Measurements from ENCODE around the gene OPRM1. TPM values are rescaled to one million over a fixed set of nuclear protein-coding genes. Genes with fewer than 3 reads are reported as not detected.

Gene OPRM1
- total RNA-seq, 1 experiment from 2014 or later: not detected

DNA sequence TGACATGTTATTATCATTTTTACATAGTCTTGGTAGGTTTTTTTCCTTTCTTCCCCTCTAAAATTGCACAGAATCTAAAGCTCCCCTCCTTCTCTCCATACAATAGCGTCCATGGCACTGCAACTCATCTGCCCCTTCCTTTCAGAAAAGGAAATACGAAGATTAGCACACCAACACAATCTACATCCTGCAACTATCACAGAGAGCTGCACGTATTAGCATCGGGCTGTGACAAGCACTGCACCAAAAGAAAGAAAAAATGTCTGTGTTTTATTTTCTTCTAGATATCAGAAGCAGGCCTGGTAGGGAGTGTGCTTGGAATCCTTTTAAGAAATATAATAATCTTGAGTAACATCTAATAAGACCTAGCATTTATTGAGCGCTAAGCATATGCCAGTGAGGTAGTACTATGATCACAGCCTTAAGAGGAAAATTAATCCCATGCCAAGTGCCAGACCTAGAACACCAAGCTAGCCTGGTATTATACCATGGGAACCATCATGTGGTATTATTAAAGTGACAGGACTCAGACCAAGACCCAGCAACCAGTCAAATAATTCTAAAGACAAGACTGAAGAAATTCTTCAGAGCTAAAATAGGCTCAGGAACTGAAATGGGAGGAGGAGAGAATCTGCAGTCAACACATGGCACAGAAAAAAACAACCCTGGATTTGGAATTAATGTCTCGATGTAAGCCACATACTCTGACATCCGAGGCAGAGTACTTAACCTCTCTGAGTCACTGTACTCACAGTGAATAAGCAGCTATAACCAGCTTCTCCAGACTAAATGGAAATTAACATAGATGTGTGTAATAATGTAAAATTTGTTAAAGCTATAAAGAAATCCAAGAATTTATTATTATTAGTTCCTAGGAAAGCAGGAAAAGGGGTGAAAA, 193.2 kb downstream of the OPRM1 start (continued):
- TF ChIP-seq, protein P1, sequence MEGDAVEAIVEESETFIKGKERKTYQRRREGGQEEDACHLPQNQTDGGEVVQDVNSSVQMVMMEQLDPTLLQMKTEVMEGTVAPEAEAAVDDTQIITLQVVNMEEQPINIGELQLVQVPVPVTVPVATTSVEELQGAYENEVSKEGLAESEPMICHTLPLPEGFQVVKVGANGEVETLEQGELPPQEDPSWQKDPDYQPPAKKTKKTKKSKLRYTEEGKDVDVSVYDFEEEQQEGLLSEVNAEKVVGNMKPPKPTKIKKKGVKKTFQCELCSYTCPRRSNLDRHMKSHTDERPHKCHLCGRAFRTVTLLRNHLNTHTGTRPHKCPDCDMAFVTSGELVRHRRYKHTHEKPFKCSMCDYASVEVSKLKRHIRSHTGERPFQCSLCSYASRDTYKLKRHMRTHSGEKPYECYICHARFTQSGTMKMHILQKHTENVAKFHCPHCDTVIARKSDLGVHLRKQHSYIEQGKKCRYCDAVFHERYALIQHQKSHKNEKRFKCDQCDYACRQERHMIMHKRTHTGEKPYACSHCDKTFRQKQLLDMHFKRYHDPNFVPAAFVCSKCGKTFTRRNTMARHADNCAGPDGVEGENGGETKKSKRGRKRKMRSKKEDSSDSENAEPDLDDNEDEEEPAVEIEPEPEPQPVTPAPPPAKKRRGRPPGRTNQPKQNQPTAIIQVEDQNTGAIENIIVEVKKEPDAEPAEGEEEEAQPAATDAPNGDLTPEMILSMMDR (IDR thresholded peaks at IDR 0.05): no peak

DNA sequence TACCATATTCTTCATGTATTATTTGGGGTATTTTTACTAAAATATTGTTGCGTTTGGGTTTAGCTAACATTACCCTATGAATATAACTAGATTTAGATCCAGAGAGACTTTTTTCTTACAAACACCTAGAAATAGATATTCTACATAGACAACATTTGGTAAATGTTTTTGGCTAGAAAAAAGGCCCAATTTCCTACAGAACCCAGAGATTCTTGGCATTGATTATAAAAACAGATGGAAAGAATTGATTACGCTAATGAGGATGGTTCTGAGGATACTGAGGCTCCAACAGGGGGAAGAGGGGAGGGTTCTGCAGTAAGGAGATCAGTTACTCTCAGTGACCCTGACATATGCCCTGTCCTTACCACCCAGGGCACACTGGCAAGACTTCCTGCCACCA, 194.3 kb downstream of the OPRM1 start:
- H3K36me3 ChIP-seq (ENCODE audit: control insufficient read depth, insufficient read depth, low read length): no peaks in the 10 kb centered on the region
- peaks cover 6% of the 10 kb centered on the region; the same call in 1 of the 2 replicates for H3K4me1 ChIP-seq (ENCODE audit: control insufficient read depth, insufficient read depth, low read length)
- no peak for DNase-seq (ENCODE audit: low read depth, low spot score)
- no peak overlapping the region for H3K4me3 ChIP-seq (ENCODE audit: low read depth in 2 of 2, low read length in 2 of 2)
- POLR2A ChIA-PET: interaction anchor here (0.5 kb wide), 1 partner anchor 258 kb away, joined by 3 read pairs; no protein-coding TSS in a partner anchor
- H3K27me3 ChIP-seq (ENCODE audit: control insufficient read depth, insufficient read depth, low read length): no peaks in the 10 kb centered on the region
- CTCF ChIA-PET: no interaction called here
- no peaks in the 10 kb centered on the region for H3K9me3 ChIP-seq (ENCODE audit: control insufficient read depth, insufficient read depth, low read depth, low read length)
- TF ChIP-seq TCF7L2 (IDR thresholded peaks at IDR 0.05; ENCODE audit: low read depth, low read length) (no peak), POLR2AphosphoS5 (IDR thresholded peaks at IDR 0.05; ENCODE audit: low read depth, low read length) (no peak), SIN3A (IDR thresholded peaks at IDR 0.05; ENCODE audit: borderline replicate concordance, insufficient read depth, low read depth, low read length) (no peak)
- TF ChIP-seq, protein P2, sequence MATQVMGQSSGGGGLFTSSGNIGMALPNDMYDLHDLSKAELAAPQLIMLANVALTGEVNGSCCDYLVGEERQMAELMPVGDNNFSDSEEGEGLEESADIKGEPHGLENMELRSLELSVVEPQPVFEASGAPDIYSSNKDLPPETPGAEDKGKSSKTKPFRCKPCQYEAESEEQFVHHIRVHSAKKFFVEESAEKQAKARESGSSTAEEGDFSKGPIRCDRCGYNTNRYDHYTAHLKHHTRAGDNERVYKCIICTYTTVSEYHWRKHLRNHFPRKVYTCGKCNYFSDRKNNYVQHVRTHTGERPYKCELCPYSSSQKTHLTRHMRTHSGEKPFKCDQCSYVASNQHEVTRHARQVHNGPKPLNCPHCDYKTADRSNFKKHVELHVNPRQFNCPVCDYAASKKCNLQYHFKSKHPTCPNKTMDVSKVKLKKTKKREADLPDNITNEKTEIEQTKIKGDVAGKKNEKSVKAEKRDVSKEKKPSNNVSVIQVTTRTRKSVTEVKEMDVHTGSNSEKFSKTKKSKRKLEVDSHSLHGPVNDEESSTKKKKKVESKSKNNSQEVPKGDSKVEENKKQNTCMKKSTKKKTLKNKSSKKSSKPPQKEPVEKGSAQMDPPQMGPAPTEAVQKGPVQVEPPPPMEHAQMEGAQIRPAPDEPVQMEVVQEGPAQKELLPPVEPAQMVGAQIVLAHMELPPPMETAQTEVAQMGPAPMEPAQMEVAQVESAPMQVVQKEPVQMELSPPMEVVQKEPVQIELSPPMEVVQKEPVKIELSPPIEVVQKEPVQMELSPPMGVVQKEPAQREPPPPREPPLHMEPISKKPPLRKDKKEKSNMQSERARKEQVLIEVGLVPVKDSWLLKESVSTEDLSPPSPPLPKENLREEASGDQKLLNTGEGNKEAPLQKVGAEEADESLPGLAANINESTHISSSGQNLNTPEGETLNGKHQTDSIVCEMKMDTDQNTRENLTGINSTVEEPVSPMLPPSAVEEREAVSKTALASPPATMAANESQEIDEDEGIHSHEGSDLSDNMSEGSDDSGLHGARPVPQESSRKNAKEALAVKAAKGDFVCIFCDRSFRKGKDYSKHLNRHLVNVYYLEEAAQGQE (IDR thresholded peaks at IDR 0.05; ENCODE audit: insufficient read depth in 1 of 2, low read depth in 2 of 2, low read length in 1 of 2): no peak
- TF ChIP-seq, protein P1 (IDR thresholded peaks at IDR 0.05): no peak
- in situ Hi-C loops (cut with HindIII; ENCODE audit: low pct_unique_long_range_greater_than_20kb, low sequenced_read_pairs) (no loop called here), intact Hi-C loops (cut with micrococcal nuclease; ENCODE audit: unreplicated experiment) (no loop called here)
- BruUV-seq (replicated peaks): no TSS peak
- no peak for ATAC-seq
- H3K27ac ChIP-seq (ENCODE audit: low read length): no peak overlapping the region
